Trophoblast cell (in vitro differentiated cells and primary cell): Measurements from ENCODE around the gene HEXA.
"Not testable (repeated sequence)": the region's sequence is repeated elsewhere in the genome, so short reads cannot be mapped to it uniquely, and the experiment has no call there.

ENCODE experiments used
- DNase-seq, 2 donors: peaks; one replicate each; pipeline ENCODE4 v3.0.0-alpha.2; 2016
- H2AFZ ChIP-seq: 2 replicates; pipeline ENCODE4 v1.6.1; 2013; ENCODE audit warnings: low read length, moderate library complexity, mild to moderate bottlenecking; ENCODE audit not compliant: insufficient read depth, poor library complexity
- H2AK5ac ChIP-seq: 2 replicates; pipeline ENCODE4 v1.6.1; 2013; ENCODE audit warnings: mild to moderate bottlenecking, low read length
- H2BK120ac ChIP-seq: 2 replicates; pipeline ENCODE4 v1.6.1; 2013; ENCODE audit warnings: low read length, mild to moderate bottlenecking, moderate library complexity; ENCODE audit not compliant: insufficient read depth, poor library complexity
- H2BK12ac ChIP-seq: 2 replicates; pipeline ENCODE4 v1.6.1; 2013; ENCODE audit warnings: mild to moderate bottlenecking, low read length, moderate library complexity
- H2BK5ac ChIP-seq: 2 replicates; pipeline ENCODE4 v1.6.1; 2013; ENCODE audit warnings: low read length, low read depth, moderate library complexity, mild to moderate bottlenecking; ENCODE audit not compliant: poor library complexity
- H3K14ac ChIP-seq: 2 replicates; pipeline ENCODE4 v1.6.1; 2013; ENCODE audit warnings: mild to moderate bottlenecking, low read length
- H3K18ac ChIP-seq: 2 replicates; pipeline ENCODE4 v1.6.1; 2013; ENCODE audit warnings: mild to moderate bottlenecking, low read length
- H3K23ac ChIP-seq: 2 replicates; pipeline ENCODE4 v1.6.1; 2013; ENCODE audit warnings: low read length
- H3K27ac ChIP-seq: 2 replicates; pipeline ENCODE4 v1.5.1; 2013; ENCODE audit warnings: low read depth, mild to moderate bottlenecking, inconsistent platforms, low read length, moderate library complexity
- H3K27me3 ChIP-seq: 2 replicates; pipeline ENCODE4 v1.6.1; 2013; ENCODE audit warnings: inconsistent platforms, mild to moderate bottlenecking, low read length, moderate library complexity; ENCODE audit not compliant: insufficient read depth
- H3K36me3 ChIP-seq, 2 experiments: 1 replicate in 1 of 2; 2 replicates in 1 of 2; pipeline ENCODE4 v1.6.1; 2013; ENCODE audit warnings: low read length in 2 of 2, mild to moderate bottlenecking in 2 of 2, moderate library complexity in 1 of 2; ENCODE audit not compliant: insufficient read depth in 2 of 2, control insufficient read depth in 1 of 2
- H3K4ac ChIP-seq: 2 replicates; pipeline ENCODE4 v1.6.1; 2013; ENCODE audit warnings: low read depth, mild to moderate bottlenecking, low read length, moderate library complexity
- H3K4me1 ChIP-seq, 2 experiments: 1 replicate in 1 of 2; 2 replicates in 1 of 2; pipeline ENCODE4 v1.6.1; 2013; ENCODE audit warnings: low read length in 2 of 2, mild to moderate bottlenecking in 2 of 2, moderate library complexity in 1 of 2; ENCODE audit not compliant: insufficient read depth in 2 of 2, control insufficient read depth in 1 of 2
- H3K4me2 ChIP-seq: 2 replicates; pipeline ENCODE4 v1.6.1; 2013; ENCODE audit warnings: inconsistent platforms, mild to moderate bottlenecking, low read length, moderate library complexity
- H3K4me3 ChIP-seq: 2 replicates; pipeline ENCODE4 v1.5.1; 2013; ENCODE audit warnings: mild to moderate bottlenecking, low read depth, low read length, inconsistent platforms
- H3K79me1 ChIP-seq: one replicate; pipeline ENCODE4 v1.6.1; 2013; ENCODE audit warnings: low read length
- H3K79me2 ChIP-seq: 2 replicates; pipeline ENCODE4 v1.6.1; 2013; ENCODE audit warnings: low read length, mild to moderate bottlenecking; ENCODE audit not compliant: control insufficient read depth, insufficient read depth, poor library complexity
- H3K9ac ChIP-seq: 2 replicates; pipeline ENCODE4 v1.6.1; 2013; ENCODE audit warnings: mild to moderate bottlenecking, low read length
- H3K9me3 ChIP-seq: 2 replicates; pipeline ENCODE4 v1.6.1; 2013; ENCODE audit warnings: low read depth, mild to moderate bottlenecking, control low read depth, inconsistent platforms, low read length; ENCODE audit not compliant: insufficient read depth
- H4K12ac ChIP-seq: 2 replicates; pipeline ENCODE4 v1.6.1; 2013; ENCODE audit warnings: low read depth, mild to moderate bottlenecking, low read length, moderate library complexity
- H4K8ac ChIP-seq: 2 replicates; pipeline ENCODE4 v1.6.1; 2013; ENCODE audit warnings: low read depth, mild to moderate bottlenecking, low read length, moderate library complexity
- H4K91ac ChIP-seq: one replicate; pipeline ENCODE4 v1.6.1; 2013; ENCODE audit warnings: low read depth, mild to moderate bottlenecking, low read length, moderate library complexity
- WGBS: extraction: QIAGEN DNeasy Blood & Tissue Kit; methylation state at CpG from one replicate; pipeline ENCODE4 v1.1.7; 2013; ENCODE audit warnings: missing lambda C conversion rate; ENCODE audit not compliant: insufficient read length, insufficient coverage; ENCODE audit errors: extremely low coverage; 5-methylcytosine and 5-hydroxymethylcytosine counted together

The HEXA gene

GRCh38 chr15:72419768-72420167, 44.0 kb upstream of the HEXA start:
- H2BK5ac ChIP-seq, H3K4me2 ChIP-seq, DNase-seq, H2BK120ac ChIP-seq, H3K9ac ChIP-seq, H2AFZ ChIP-seq, H3K14ac ChIP-seq, H3K4ac ChIP-seq, H2AK5ac ChIP-seq, H2BK12ac ChIP-seq, H3K79me1 ChIP-seq, H4K91ac ChIP-seq, H4K12ac ChIP-seq, H3K4me3 ChIP-seq, H3K36me3 ChIP-seq, H3K4me1 ChIP-seq, H3K79me2 ChIP-seq, H3K27me3 ChIP-seq, H4K8ac ChIP-seq, H3K9me3 ChIP-seq, H3K18ac ChIP-seq, H3K23ac ChIP-seq, H3K27ac ChIP-seq: not testable (repeated sequence)
- no CpG with 5 or more reads among the region's 3 CpGs for WGBS

GRCh38 chr15:72415304-72415703, 39.5 kb upstream of the HEXA start:
- H3K27me3 ChIP-seq: no peaks in the 10 kb centered on the region
- no peaks in the 10 kb centered on the region for H3K36me3 ChIP-seq
- no peak overlapping the region for H4K8ac ChIP-seq
- H3K14ac ChIP-seq: no peak overlapping the region
- H3K18ac ChIP-seq: no peak overlapping the region
- WGBS: no CpG with 5 or more reads among the region's 2 CpGs
- H3K79me1 ChIP-seq: no peaks in the 10 kb centered on the region
- H4K12ac ChIP-seq: no peak overlapping the region
- H2AK5ac ChIP-seq: no peak overlapping the region
- no peak overlapping the region for H3K4me2 ChIP-seq
- no peak for DNase-seq
- no peaks in the 10 kb centered on the region for H3K9me3 ChIP-seq
- H3K23ac ChIP-seq: no peak overlapping the region
- H2BK120ac ChIP-seq: no peak overlapping the region
- no peak overlapping the region for H2AFZ ChIP-seq
- no peak overlapping the region for H3K4me3 ChIP-seq
- no peak overlapping the region for H4K91ac ChIP-seq
- H2BK12ac ChIP-seq: no peak overlapping the region
- no peak overlapping the region for H2BK5ac ChIP-seq
- no peak overlapping the region for H3K27ac ChIP-seq
- no peaks in the 10 kb centered on the region for H3K79me2 ChIP-seq
- H3K4me1 ChIP-seq: no peaks in the 10 kb centered on the region
- H3K4ac ChIP-seq: no peak overlapping the region
- no peak overlapping the region for H3K9ac ChIP-seq

DNA sequence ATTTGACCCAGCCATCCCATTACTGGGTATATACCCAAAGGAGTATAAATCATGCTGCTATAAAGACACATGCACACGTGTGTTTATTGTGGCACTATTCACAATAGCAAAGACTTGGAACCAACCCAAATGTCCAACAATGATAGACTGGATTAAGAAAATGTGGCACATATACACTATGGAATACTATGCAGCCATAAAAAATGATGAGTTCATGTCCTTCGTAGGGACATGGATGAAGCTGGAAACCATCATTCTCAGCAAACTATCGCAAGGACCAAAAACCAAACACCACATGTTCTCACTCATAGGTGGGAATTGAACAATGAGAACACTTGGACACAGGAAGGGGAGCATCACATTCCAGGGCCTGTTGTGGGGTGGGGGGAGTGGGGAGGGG, 37.5 kb upstream of the HEXA start:
- H3K4me2 ChIP-seq, H3K27me3 ChIP-seq, H3K4me1 ChIP-seq, H3K4me3 ChIP-seq, H3K79me2 ChIP-seq, H3K79me1 ChIP-seq, DNase-seq, H2BK120ac ChIP-seq, H3K18ac ChIP-seq, H3K4ac ChIP-seq, H4K8ac ChIP-seq, H2AFZ ChIP-seq, H3K27ac ChIP-seq, H4K12ac ChIP-seq, H4K91ac ChIP-seq, H2AK5ac ChIP-seq, H3K36me3 ChIP-seq, H3K9ac ChIP-seq, H3K9me3 ChIP-seq, H3K14ac ChIP-seq, H2BK5ac ChIP-seq, H3K23ac ChIP-seq, H2BK12ac ChIP-seq: not testable (repeated sequence)
- no CpG with 5 or more reads among the region's 3 CpGs for WGBS

DNA sequence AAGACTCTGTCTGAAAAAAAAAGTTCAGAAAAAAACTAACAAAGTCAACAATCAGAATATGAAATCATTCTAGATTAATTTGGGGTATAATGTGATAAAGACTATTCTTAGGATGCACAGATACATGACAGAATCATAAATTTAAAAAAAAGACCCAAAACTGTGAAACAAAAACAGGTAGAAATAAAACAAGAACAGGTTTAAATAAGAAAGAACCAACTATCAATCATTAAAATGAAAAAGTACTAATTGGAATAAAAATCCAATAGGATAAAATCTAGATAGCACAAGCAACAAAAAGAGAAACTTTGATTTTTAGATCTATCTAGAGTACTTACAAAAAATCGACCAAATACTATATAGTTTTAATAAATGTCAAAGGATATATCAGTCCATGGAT, 35.7 kb upstream of the HEXA start:
- no peak overlapping the region for H4K91ac ChIP-seq
- no CpG with 5 or more reads among the region's 1 CpG for WGBS
- no peak overlapping the region for H2AK5ac ChIP-seq
- H3K4me3 ChIP-seq: no peak overlapping the region
- H3K4me2 ChIP-seq: no peak overlapping the region
- no peak overlapping the region for H4K8ac ChIP-seq
- no peak overlapping the region for H2BK120ac ChIP-seq
- H4K12ac ChIP-seq: no peak overlapping the region
- H3K9me3 ChIP-seq: peaks cover 2% of the 10 kb centered on the region
- no peaks in the 10 kb centered on the region for H3K36me3 ChIP-seq
- H2AFZ ChIP-seq: no peak overlapping the region
- H2BK12ac ChIP-seq: no peak overlapping the region
- no peaks in the 10 kb centered on the region for H3K79me2 ChIP-seq
- no peak overlapping the region for H2BK5ac ChIP-seq
- H3K9ac ChIP-seq: no peak overlapping the region
- no peak overlapping the region for H3K4ac ChIP-seq
- H3K18ac ChIP-seq: no peak overlapping the region
- H3K79me1 ChIP-seq: no peaks in the 10 kb centered on the region
- no peak overlapping the region for H3K14ac ChIP-seq
- H3K23ac ChIP-seq: no peak overlapping the region
- H3K27me3 ChIP-seq: no peaks in the 10 kb centered on the region
- H3K4me1 ChIP-seq: no peaks in the 10 kb centered on the region
- DNase-seq: no peak
- H3K27ac ChIP-seq: no peak overlapping the region
